Measurements from ENCODE around the gene C2CD4C.

DNA sequence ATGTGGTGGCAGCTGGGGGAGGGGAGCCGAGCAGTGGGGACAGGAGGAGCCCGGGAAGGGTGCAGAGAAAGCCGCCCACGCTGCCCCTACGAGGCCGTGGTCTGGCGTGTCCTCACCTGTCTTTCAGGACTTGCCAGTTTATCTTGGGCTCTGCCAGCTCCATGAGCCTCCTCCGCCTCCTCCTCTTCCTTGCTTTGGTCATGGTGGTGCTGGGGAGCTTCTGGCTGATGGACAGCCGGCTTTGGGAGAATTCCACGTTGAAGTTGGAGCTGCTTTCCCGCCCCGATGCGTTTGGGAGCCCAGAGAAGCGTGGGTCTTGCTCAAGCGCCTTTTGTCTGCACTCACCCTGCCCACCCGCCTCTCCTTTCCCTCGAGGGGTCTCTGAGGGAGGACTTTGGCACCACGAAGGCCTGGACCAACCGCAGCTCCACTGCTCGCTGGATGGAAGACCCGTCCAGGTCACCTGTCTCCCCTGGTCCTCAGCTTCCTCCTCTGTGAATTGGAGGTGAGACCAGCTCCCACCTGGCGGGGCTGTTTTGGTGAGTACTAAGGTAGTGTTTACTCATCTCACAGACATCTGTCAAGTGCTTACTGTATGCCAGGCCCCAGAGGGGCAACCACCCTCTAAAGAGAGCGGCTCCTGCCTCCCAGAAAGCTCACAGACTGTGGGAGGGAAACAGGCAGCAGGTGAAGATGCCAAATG lies 34.6 kb downstream of the C2CD4C start:
- TF ChIP-seq CTCF (IDR thresholded peaks at IDR 0.05), result no peak
- no peak for TF ChIP-seq POLR2AphosphoS5 (IDR thresholded peaks at IDR 0.05)
- no peak for TF ChIP-seq EP300 (IDR thresholded peaks at IDR 0.05)
- no peak for TF ChIP-seq POLR2A (IDR thresholded peaks at IDR 0.05)

Measured in upper lobe of left lung (tissue), 4 donors.